ENCODE results near the gene NCOA3. TPM values are rescaled to one million over a fixed set of nuclear protein-coding genes. Genes with fewer than 3 reads are reported as not detected.

Gene NCOA3
- total RNA-seq, 1 donor from 2014 or later = 187 TPM

GRCh38 chr20:47674145-47674544, 172.5 kb downstream of the NCOA3 start:
- H3K4me1 Mint-ChIP-seq = no peaks in the 10 kb centered on the region
- ATAC-seq (ENCODE audit: low read depth) = no peak
- no peak for DNase-seq
- no peak for TF ChIP-seq CTCF (IDR thresholded peaks at IDR 0.05)
- no peak overlapping the region for H3K27ac Mint-ChIP-seq
- no peaks in the 10 kb centered on the region for H3K36me3 Mint-ChIP-seq (ENCODE audit: low read depth)
- POLR2A ChIA-PET = no interaction called here
- CTCF ChIA-PET = interaction anchor here (10.5 kb wide), 1 partner anchor 947 kb away, joined by 147 read pairs; no protein-coding TSS in a partner anchor
- no peaks in the 10 kb centered on the region for H3K9me3 Mint-ChIP-seq
- peaks cover 3% of the 10 kb centered on the region for H3K27me3 Mint-ChIP-seq
- intact Hi-C loops (cut with micrococcal nuclease) = no loop called here
- no peak overlapping the region for H3K4me3 Mint-ChIP-seq

DNA sequence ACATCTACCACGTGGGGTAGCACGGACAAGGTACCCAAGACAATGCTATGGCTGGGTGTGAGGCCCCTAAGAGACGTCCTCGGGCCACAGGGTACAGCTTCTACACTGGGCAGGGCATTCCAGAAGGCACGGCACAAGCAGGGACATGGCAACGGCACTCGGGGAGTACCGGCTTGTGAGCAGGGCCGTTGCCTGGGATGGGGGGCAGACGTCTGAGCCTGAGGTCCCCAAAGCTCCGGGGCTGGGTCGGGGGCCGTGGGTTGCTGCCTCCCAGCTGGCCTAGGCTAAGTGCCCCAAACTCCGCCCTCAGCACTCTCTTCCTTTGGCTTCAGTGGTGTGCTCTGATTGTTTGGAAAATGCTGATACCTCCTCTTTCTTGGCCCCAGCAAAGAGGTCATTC, 173.0 kb downstream of the NCOA3 start:
- DNase-seq = no peak
- intact Hi-C loops (cut with micrococcal nuclease) = loop anchor here (5.0 kb wide), 1 partner anchor 53 kb away; no protein-coding TSS in a partner anchor
- Mint-ChIP-seq H3K27me3 (peaks cover 3% of the 10 kb centered on the region), H3K4me3 (no peak overlapping the region), H3K9me3 (no peaks in the 10 kb centered on the region), H3K27ac (no peak overlapping the region), H3K36me3 (ENCODE audit: low read depth) (no peaks in the 10 kb centered on the region), H3K4me1 (no peaks in the 10 kb centered on the region)
- ATAC-seq (ENCODE audit: low read depth) = no peak
- CTCF ChIA-PET = interaction anchor here (10.5 kb wide), 1 partner anchor 946 kb away, joined by 147 read pairs; no protein-coding TSS in a partner anchor
- POLR2A ChIA-PET = no interaction called here
- TF ChIP-seq CTCF (IDR thresholded peaks at IDR 0.05) = no peak

DNA sequence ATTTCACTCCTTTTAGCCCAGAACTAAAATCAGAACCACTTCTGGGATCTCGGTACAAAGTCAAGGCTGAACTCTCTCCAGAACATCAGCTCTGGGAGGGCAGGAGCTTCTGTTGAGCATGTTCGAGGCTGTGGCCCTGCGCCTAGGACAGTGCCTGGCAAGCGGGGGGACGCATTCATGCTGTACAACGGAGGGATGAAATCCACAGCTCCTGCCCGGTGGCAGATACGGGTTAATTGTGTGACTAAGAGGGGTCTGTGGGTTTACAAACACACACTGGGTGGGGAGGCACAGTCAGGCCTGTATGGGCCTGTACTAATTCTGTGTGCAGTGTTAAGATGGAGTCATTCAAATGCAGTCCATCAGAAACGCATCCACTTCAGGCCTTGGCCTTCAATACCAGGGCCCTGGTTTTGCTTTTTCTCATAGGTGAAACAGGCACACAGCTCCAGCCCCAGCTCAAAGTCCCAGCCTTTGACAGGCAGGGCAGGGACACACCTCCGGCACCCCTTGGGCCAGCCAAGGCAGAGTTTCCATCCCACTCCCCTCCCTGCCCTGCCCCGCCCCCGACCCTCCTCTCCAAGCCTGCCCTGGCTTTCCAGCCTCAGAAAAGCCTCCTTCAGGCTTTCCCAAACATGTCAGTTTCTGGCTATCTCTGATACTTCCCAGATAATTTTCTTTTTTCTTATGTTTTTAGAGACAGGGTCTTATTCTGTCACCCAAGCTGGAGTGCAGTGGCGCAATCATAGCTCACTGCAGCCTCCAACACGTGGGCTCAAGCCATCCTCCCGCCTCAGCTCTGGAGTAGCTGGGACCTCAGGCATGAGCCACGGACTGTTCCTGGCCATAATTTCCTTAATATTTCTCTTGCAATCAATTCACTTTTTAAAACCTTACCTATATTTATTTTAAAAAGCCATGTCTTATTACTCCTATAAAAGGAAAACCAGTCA, 173.8 kb downstream of the NCOA3 start:
- H3K27me3 Mint-ChIP-seq = peaks cover 3% of the 10 kb centered on the region
- no peak for TF ChIP-seq CTCF (IDR thresholded peaks at IDR 0.05)
- ATAC-seq (ENCODE audit: low read depth) (no peak), DNase-seq (no peak)
- H3K4me3 Mint-ChIP-seq = no peak overlapping the region
- intact Hi-C loops (cut with micrococcal nuclease) = loop anchor here (5.0 kb wide), 1 partner anchor 52 kb away; no protein-coding TSS in a partner anchor
- CTCF ChIA-PET = interaction anchor here (10.5 kb wide), 1 partner anchor 945 kb away, joined by 147 read pairs; no protein-coding TSS in a partner anchor
- H3K9me3 Mint-ChIP-seq = no peaks in the 10 kb centered on the region
- H3K27ac Mint-ChIP-seq = no peak overlapping the region
- H3K36me3 Mint-ChIP-seq (ENCODE audit: low read depth) = no peaks in the 10 kb centered on the region
- no peaks in the 10 kb centered on the region for H3K4me1 Mint-ChIP-seq
- POLR2A ChIA-PET = no interaction called here

- no peaks in the 10 kb centered on the region for H3K4me1 Mint-ChIP-seq
- peaks cover 3% of the 10 kb centered on the region for H3K27me3 Mint-ChIP-seq
- no peak for ATAC-seq (ENCODE audit: low read depth)
- ChIA-PET POLR2A (no interaction called here), CTCF (interaction anchor here (1.0 to 10.5 kb wide), 2 partner anchors 14 to 945 kb away, joined by 3 to 147 read pairs; no protein-coding TSS in a partner anchor)
- H3K27ac Mint-ChIP-seq = no peak overlapping the region
- no peaks in the 10 kb centered on the region for H3K9me3 Mint-ChIP-seq
- intact Hi-C loops (cut with micrococcal nuclease) = loop anchor here (5.0 kb wide), 1 partner anchor 51 kb away; no protein-coding TSS in a partner anchor
- TF ChIP-seq CTCF (IDR thresholded peaks at IDR 0.05) = no peak
- H3K36me3 Mint-ChIP-seq (ENCODE audit: low read depth) = no peaks in the 10 kb centered on the region
- DNase-seq = no peak
- H3K4me3 Mint-ChIP-seq = no peak overlapping the region
Measured at GRCh38 chr20:47676219-47676721, 174.6 kb downstream of the NCOA3 start.

All from activated B cell treated with CpG ODN at 0.5 μM for 24 hours (primary cell).